Endodermal cell (in vitro differentiated cells): ENCODE data around the gene KCNS3. TPM values are rescaled to one million over a fixed set of nuclear protein-coding genes. Genes with fewer than 3 reads are reported as not detected.

Experiments
- DNase-seq: peaks from one replicate; pipeline ENCODE4 v3.0.0-alpha.2; 2017
- H3K27ac ChIP-seq: 2 replicates; pipeline ENCODE4 v1.5.1; 2013; ENCODE audit warnings: mild to moderate bottlenecking, low read depth, low read length, moderate library complexity
- H3K27me3 ChIP-seq: 2 replicates; pipeline ENCODE4 v1.6.1; 2013; ENCODE audit warnings: mild to moderate bottlenecking, low read length, moderate library complexity; ENCODE audit not compliant: insufficient read depth, control insufficient read depth, poor library complexity, severe bottlenecking
- H3K36me3 ChIP-seq: 2 replicates; pipeline ENCODE4 v1.7.0; 2013; ENCODE audit warnings: mild to moderate bottlenecking, low read length, moderate library complexity; ENCODE audit not compliant: control insufficient read depth, insufficient read depth
- H3K4me1 ChIP-seq: one replicate; pipeline ENCODE4 v1.7.0; 2013; ENCODE audit warnings: low read length; ENCODE audit not compliant: control insufficient read depth, insufficient read depth
- H3K4me3 ChIP-seq: 2 replicates; pipeline ENCODE4 v1.5.1; 2013; ENCODE audit warnings: mild to moderate bottlenecking, low read length, moderate library complexity
- H3K9ac ChIP-seq: 2 replicates; pipeline ENCODE4 v1.6.1; 2013; ENCODE audit warnings: mild to moderate bottlenecking, low read length, moderate library complexity; ENCODE audit not compliant: poor library complexity, severe bottlenecking; ENCODE audit errors: extremely low read depth
- H3K9me3 ChIP-seq: 2 replicates; pipeline ENCODE4 v1.6.1; 2013; ENCODE audit warnings: mild to moderate bottlenecking, low read length, moderate library complexity; ENCODE audit not compliant: control insufficient read depth
- H3K27ac Mint-ChIP-seq: 2 replicates; pipeline ENCODE4 v1.8.0; 2020; ENCODE audit warnings: mixed read lengths
- H3K27me3 Mint-ChIP-seq: 2 replicates; pipeline ENCODE4 v1.8.0; 2021; ENCODE audit warnings: mild to moderate bottlenecking, mixed read lengths; ENCODE audit not compliant: insufficient read depth
- H3K36me3 Mint-ChIP-seq: 2 replicates; pipeline ENCODE4 v1.8.0; 2020; ENCODE audit warnings: low read depth, mixed read lengths
- H3K4me1 Mint-ChIP-seq: 2 replicates; pipeline ENCODE4 v1.8.0; 2020; ENCODE audit warnings: mixed read lengths
- H3K4me3 Mint-ChIP-seq: 2 replicates; pipeline ENCODE4 v1.8.0; 2020; ENCODE audit warnings: mild to moderate bottlenecking, moderate library complexity, mixed read lengths
- H3K9me3 Mint-ChIP-seq: 2 replicates; pipeline ENCODE4 v1.8.0; 2020; ENCODE audit warnings: mild to moderate bottlenecking, mixed read lengths
- WGBS, 2 experiments: methylation state at CpG; one replicate each; pipeline versions ENCODE4 v1.1.5 to v1.1.7; 2013; ENCODE audit warnings: missing lambda C conversion rate in 2 of 2, mixed read lengths in 1 of 2; ENCODE audit not compliant: insufficient coverage in 1 of 2, insufficient read length in 1 of 2; 5-methylcytosine and 5-hydroxymethylcytosine counted together
- total RNA-seq, 2 donors: library from RNA; stranded (reverse); fragmentation: NEBNext Ultra II Directional in 1 of 2; extraction: Animal tissue kit (Norgen Biotek cat#: 25700) in 1 of 2; gene quantifications; 2 replicates in 1 of 2; 3 replicates in 1 of 2; pipeline ENCODE4 v1.2.1, GENCODE V29; 2021
- TF ChIP-seq, protein P1 (sequence below): fragments of 200-600 bp; sonication (generic); conservative IDR thresholded peaks from 2 replicates; pipeline ENCODE4 v1.5.0; 2021; ENCODE audit warnings: antibody characterized with exemption, mild to moderate bottlenecking

KCNS3 gene
- total RNA-seq, 2 donors from 2014 or later, result 10.7 to 11.1 TPM

DNA sequence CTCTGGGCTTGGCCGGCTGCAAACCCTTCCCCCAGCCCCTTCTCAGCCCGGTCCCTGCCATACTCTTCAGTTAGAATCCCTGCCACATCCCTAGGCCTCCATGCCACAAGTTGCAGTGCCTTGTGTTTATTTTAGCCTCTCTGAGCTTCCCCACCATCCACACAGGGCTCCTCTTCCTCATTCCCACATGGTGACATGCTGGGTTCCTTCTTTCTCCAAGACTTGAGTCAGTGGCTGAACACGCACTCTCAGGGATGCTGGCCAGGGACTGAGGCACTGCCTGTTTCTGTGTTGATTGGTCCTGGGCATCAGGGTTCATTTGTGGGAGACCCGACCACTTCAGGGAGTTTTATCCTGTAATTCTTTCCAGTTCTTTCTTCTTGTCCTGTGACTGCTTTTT, 56.3 kb downstream of the KCNS3 start:
- Mint-ChIP-seq H3K4me1 (peaks cover 29% of the 10 kb centered on the region), H3K27ac (peak overlapping the region; percentile 23), H3K36me3 (peaks cover 24% of the 10 kb centered on the region), H3K9me3 (peaks cover 14% of the 10 kb centered on the region), H3K27me3 (no peaks in the 10 kb centered on the region), H3K4me3 (no peak overlapping the region)
- Histone ChIP-seq H3K9ac (no peak overlapping the region), H3K4me1 (no peaks in the 10 kb centered on the region), H3K27ac (no peak overlapping the region), H3K36me3 (no peaks in the 10 kb centered on the region), H3K4me3 (no peak overlapping the region), H3K27me3 (no peaks in the 10 kb centered on the region), H3K9me3 (peaks cover 15% of the 10 kb centered on the region)
- DNase-seq, result no peak
- WGBS, 2 experiments, result 81 to 92% methylated on average over 2 to 4 of the region's 4 CpGs
- TF ChIP-seq, protein P1, sequence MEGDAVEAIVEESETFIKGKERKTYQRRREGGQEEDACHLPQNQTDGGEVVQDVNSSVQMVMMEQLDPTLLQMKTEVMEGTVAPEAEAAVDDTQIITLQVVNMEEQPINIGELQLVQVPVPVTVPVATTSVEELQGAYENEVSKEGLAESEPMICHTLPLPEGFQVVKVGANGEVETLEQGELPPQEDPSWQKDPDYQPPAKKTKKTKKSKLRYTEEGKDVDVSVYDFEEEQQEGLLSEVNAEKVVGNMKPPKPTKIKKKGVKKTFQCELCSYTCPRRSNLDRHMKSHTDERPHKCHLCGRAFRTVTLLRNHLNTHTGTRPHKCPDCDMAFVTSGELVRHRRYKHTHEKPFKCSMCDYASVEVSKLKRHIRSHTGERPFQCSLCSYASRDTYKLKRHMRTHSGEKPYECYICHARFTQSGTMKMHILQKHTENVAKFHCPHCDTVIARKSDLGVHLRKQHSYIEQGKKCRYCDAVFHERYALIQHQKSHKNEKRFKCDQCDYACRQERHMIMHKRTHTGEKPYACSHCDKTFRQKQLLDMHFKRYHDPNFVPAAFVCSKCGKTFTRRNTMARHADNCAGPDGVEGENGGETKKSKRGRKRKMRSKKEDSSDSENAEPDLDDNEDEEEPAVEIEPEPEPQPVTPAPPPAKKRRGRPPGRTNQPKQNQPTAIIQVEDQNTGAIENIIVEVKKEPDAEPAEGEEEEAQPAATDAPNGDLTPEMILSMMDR, result no peak

DNA sequence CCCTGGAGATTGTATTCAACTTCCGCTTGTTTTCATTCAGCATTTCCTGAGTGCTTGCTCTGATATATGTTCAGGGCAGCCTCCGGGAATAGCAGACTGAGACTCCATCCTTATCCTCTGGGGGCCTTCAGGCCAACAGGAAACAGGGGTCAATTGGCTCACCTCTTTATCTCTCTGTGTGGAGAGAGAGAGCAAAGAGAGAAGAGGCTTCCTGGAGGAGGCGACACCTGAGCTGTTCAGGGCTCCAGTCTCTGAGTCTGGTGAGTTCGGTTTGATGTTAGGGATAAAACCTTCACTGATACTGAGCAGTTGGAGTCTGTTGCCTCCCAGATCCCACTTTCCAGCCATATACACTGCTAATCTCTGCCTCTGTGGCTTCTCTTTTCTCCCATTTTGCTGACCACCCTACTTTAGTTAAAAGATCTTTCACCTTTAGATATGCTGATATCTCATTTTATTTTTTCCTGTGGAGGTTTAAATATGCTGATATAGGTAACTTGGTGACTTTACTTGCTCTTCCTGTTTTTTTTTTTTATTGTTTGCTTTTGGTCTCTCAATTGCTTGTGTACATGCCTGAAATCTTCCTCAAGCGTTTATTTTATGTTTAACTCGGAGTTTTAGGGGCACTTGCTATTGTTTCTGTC, 56.9 kb downstream of the KCNS3 start:
- Mint-ChIP-seq H3K4me1 (peaks cover 25% of the 10 kb centered on the region), H3K9me3 (peaks cover 14% of the 10 kb centered on the region), H3K4me3 (no peak overlapping the region), H3K27ac (no peak overlapping the region), H3K36me3 (peaks cover 24% of the 10 kb centered on the region), H3K27me3 (no peaks in the 10 kb centered on the region)
- H3K27ac ChIP-seq, result no peak overlapping the region
- no peak for DNase-seq
- no peak overlapping the region for H3K9ac ChIP-seq
- no peaks in the 10 kb centered on the region for H3K4me1 ChIP-seq
- H3K27me3 ChIP-seq, result no peaks in the 10 kb centered on the region
- peaks cover 15% of the 10 kb centered on the region for H3K9me3 ChIP-seq
- 91 to 100% methylated on average over 2 to 6 of the region's 6 CpGs for WGBS, 2 experiments
- no peak overlapping the region for H3K4me3 ChIP-seq
- H3K36me3 ChIP-seq, result no peaks in the 10 kb centered on the region
- TF ChIP-seq, protein P1, result no peak

DNA sequence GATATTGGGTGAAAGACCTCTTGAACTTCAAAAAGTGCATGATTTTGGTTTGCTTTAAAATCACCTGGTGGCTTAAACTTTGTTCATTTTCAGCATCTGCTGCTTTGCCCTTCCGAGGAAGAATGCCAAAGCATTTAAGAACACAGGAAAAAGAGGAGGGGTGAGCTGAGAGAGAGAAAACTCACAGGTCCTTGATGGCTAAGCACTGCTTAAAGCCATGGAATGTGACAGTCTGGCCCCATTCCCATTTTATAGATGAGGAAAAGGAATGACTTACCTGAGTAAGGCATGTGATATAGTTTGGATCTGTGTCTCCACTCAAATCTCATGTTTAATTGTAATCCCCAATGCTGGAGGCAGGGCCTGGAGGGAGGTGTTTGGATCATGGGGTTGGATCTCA, 58.1 kb downstream of the KCNS3 start:
- peaks cover 16% of the 10 kb centered on the region for H3K36me3 Mint-ChIP-seq
- DNase-seq, result no peak
- Histone ChIP-seq H3K4me3 (no peak overlapping the region), H3K36me3 (no peaks in the 10 kb centered on the region), H3K27me3 (no peaks in the 10 kb centered on the region), H3K4me1 (no peaks in the 10 kb centered on the region), H3K9ac (no peak overlapping the region), H3K27ac (no peak overlapping the region), H3K9me3 (peaks cover 15% of the 10 kb centered on the region)
- peaks cover 24% of the 10 kb centered on the region for H3K4me1 Mint-ChIP-seq
- TF ChIP-seq, protein P1, result no peak
- H3K27me3 Mint-ChIP-seq, result no peaks in the 10 kb centered on the region
- WGBS, 2 experiments, result 88% methylated on average over 1 of the region's 1 CpG
- H3K4me3 Mint-ChIP-seq, result no peak overlapping the region
- peaks cover 14% of the 10 kb centered on the region for H3K9me3 Mint-ChIP-seq
- no peak overlapping the region for H3K27ac Mint-ChIP-seq
